K562 (cell line): ENCODE measurements around the gene ZBTB20. TPM values are rescaled to one million over a fixed set of nuclear protein-coding genes. Genes with fewer than 3 reads are reported as not detected.

Experiments used
- ATAC-seq: fragments of 200-7000 bp; cut with Tn5 transposase; 3 replicates; pipeline ENCODE4 v1.9.1; 2020; ENCODE audit warnings: moderate library complexity
- BruUV-seq: library from RNA; stranded (reverse); fragments of 400-500 nt; replicated peaks from 2 replicates; lab custom pipeline; 2021; lab: Mats Ljungman, UMichigan
- CTCF ChIA-PET: fragments of 300-600 bp; formaldehyde crosslinking; extraction: SDS; loops from one replicate; lab custom pipeline; 2021; ENCODE audit warnings: low intra/inter-chr PET ratio; lab: Yijun Ruan, JAX
- POLR2A ChIA-PET: fragments of 300-600, 350-650 bp; sonication (Branson Sonifier 250); formaldehyde crosslinking; extraction: SDS; loops from one replicate; lab custom pipeline; 2021; ENCODE audit warnings: antibody characterized with exemption, inconsistent platforms; lab: Yijun Ruan, JAX
- DNase-seq, 4 experiments: peaks; one replicate each; pipeline versions ENCODE4 v3.0.0 to v3.0.0-alpha.2; 2011 to 2018; ENCODE audit warnings: low spot score in 3 of 4, mixed read lengths in 3 of 4; ENCODE audit errors: extremely low read depth in 1 of 4
- FAIRE-seq: peaks from 2 replicates; lab custom pipeline; 2011; peaks lifted over from hg19 to GRCh38; lab: Jason Lieb, UNC
- H2AFZ ChIP-seq: 2 replicates; pipeline ENCODE4 v1.6.0; 2011; ENCODE audit warnings: low read depth, low read length, control low read depth, inconsistent platforms
- H3K27ac ChIP-seq: fragments of 200-600 bp; 3 replicates; pipeline ENCODE4 v1.8.0; 2011; ENCODE audit warnings: low read depth, mild to moderate bottlenecking, control low read depth, inconsistent platforms, low read length, moderate library complexity, mixed read lengths; ENCODE audit errors: extremely low read depth
- H3K27me3 ChIP-seq, 2 experiments: fragments of 300-600 bp in 1 of 2; 2 replicates in 1 of 2; 3 replicates in 1 of 2; pipeline versions ENCODE4 v1.6.0 to v1.8.0; 2011; ENCODE audit warnings: inconsistent platforms in 2 of 2, low read length in 2 of 2, mild to moderate bottlenecking in 1 of 2, mixed read lengths in 1 of 2, moderate library complexity in 1 of 2; ENCODE audit not compliant: control insufficient read depth in 2 of 2, insufficient read depth in 2 of 2
- H3K36me3 ChIP-seq: fragments of 300-600 bp; 3 replicates; pipeline ENCODE4 v1.8.0; 2011; ENCODE audit warnings: mild to moderate bottlenecking, low read length, inconsistent platforms; ENCODE audit not compliant: control insufficient read depth, insufficient read depth
- H3K4me1 ChIP-seq, 2 experiments: fragments of 200-600 bp in 1 of 2; replicated peaks in 1 of 2; 2 replicates in 1 of 2; 3 replicates in 1 of 2; pipeline versions ENCODE4 v1.5.1 to v1.8.0; 2011; ENCODE audit warnings: inconsistent platforms in 2 of 2, low read length in 2 of 2, mild to moderate bottlenecking in 1 of 2, mixed read lengths in 1 of 2, moderate library complexity in 1 of 2; ENCODE audit not compliant: control insufficient read depth in 2 of 2, insufficient read depth in 2 of 2
- H3K4me2 ChIP-seq: 2 replicates; pipeline ENCODE4 v1.6.1; 2011; ENCODE audit warnings: low read length, control low read depth, inconsistent platforms, mixed read lengths; ENCODE audit not compliant: insufficient read depth
- H3K4me3 ChIP-seq: fragments of 200-600 bp; sonication (generic), shearing (Covaris generic); 2 replicates; pipeline ENCODE4 v1.5.1; 2016; ENCODE audit warnings: control low read depth, inconsistent platforms
- H3K79me2 ChIP-seq: fragments of 200-600 bp; 3 replicates; pipeline ENCODE4 v1.8.0; 2011; ENCODE audit warnings: low read length, inconsistent platforms; ENCODE audit not compliant: control insufficient read depth, insufficient read depth
- H3K9ac ChIP-seq, 2 experiments: 2 replicates each; pipeline versions ENCODE4 v1.6.0 to v1.6.1; 2011; ENCODE audit warnings: low read depth in 2 of 2, low read length in 2 of 2, control low read depth in 1 of 2, inconsistent platforms in 1 of 2, mild to moderate bottlenecking in 1 of 2, mixed read lengths in 1 of 2; ENCODE audit not compliant: insufficient read depth in 1 of 2
- H3K9me1 ChIP-seq: one replicate; pipeline ENCODE4 v1.6.0; 2011; ENCODE audit warnings: inconsistent platforms, mild to moderate bottlenecking, low read length, moderate library complexity; ENCODE audit not compliant: control insufficient read depth, insufficient read depth
- H3K9me3 ChIP-seq: replicated peaks from 2 replicates; pipeline ENCODE4 v1.5.1; 2011; ENCODE audit warnings: low read depth, low read length, inconsistent platforms; ENCODE audit not compliant: control insufficient read depth, insufficient read depth
- H4K20me1 ChIP-seq: replicated peaks from 2 replicates; pipeline ENCODE4 v1.6.1; 2011; ENCODE audit warnings: low read length, inconsistent platforms, mixed read lengths; ENCODE audit not compliant: control insufficient read depth, insufficient read depth
- CEBPB ChIP-seq: fragments of 450-650 bp; IDR thresholded peaks from 2 replicates; pipeline ENCODE4 v1.6.1; 2016; ENCODE audit warnings: missing genetic modification characterization, missing compliant biosample characterization
- ETV5 ChIP-seq: sonication (generic); formaldehyde crosslinking; IDR thresholded peaks from 2 replicates; pipeline ENCODE4 v1.4.0; 2020; ENCODE audit warnings: low read depth, mild to moderate bottlenecking, missing genetic modification reagents
- HMG20A ChIP-seq: fragments of 450-650 bp; formaldehyde crosslinking; conservative IDR thresholded peaks from 2 replicates; pipeline ENCODE4 v1.4.0; 2020; ENCODE audit warnings: mild to moderate bottlenecking, mixed read lengths
- STAT5A ChIP-seq: IDR thresholded peaks from 2 replicates; pipeline ENCODE4 v1.6.1; 2012; ENCODE audit warnings: low read length, inconsistent platforms, borderline replicate concordance
- ZBTB1 ChIP-seq: sonication (generic); formaldehyde crosslinking; IDR thresholded peaks from 2 replicates; pipeline ENCODE4 v1.8.1; 2023; ENCODE audit warnings: missing genetic modification reagents, low read depth, mild to moderate bottlenecking, borderline replicate concordance
- ZNF133 ChIP-seq: fragments of 250-450 bp; sonication (Bioruptor Pico); IDR thresholded peaks from 2 replicates; pipeline ENCODE4 v1.4.0; 2020; ENCODE audit warnings: mild to moderate bottlenecking
- ZNF146 ChIP-seq: IDR thresholded peaks from one replicate; pipeline ENCODE4 v1.6.1; 2018; ENCODE audit warnings: missing compliant biosample characterization; ENCODE audit not compliant: unreplicated experiment
- WGBS: fragments of 100-300 bp; shearing (Covaris generic); methylation state at CpG from one replicate; pipeline ENCODE4 v1.1.6; 2016; ENCODE audit warnings: low coverage, mixed read lengths; ENCODE audit not compliant: insufficient coverage; ENCODE audit errors: missing lambda C conversion rate; 5-methylcytosine and 5-hydroxymethylcytosine counted together
- in situ Hi-C: fragments of 300-500 bp; cut with MboI; formaldehyde crosslinking; loops from 4 replicates; pipeline ENCODE4 v1.15.0; 2018; ENCODE audit warnings: inconsistent platforms, mixed read lengths
- intact Hi-C: fragments of 100-400 bp; cut with micrococcal nuclease; formaldehyde crosslinking; loops from 2 replicates; pipeline ENCODE4 v1.14.2; 2022
- polyA plus RNA-seq, 8 experiments: library from polyadenylated mRNA; depleted of rRNA in 4 of 8; stranded (reverse) in 5 of 8; unstranded in 3 of 8; fragments of >200 nt; fragmentation: Nextera tagmentation in 2 of 8; fragmentation: Illumina TruSeq in 1 of 8; extraction: Ambion mirVana in 2 of 8; extraction: Trizol in 1 of 8; gene quantifications; 2 replicates each; pipeline versions ENCODE4 v1.2.1 to v1.2.3, GENCODE V29; 2011 to 2014; ENCODE audit warnings: inconsistent platforms in 1 of 8, missing spikeins in 1 of 8
- total RNA-seq, 7 experiments: library from RNA; depleted of rRNA in 6 of 7; stranded (reverse); fragments of >200 nt in 6 of 7; fragmentation: Illumina TruSeq in 2 of 7; extraction: Trizol in 2 of 7; gene quantifications; 2 replicates each; pipeline versions ENCODE4 v1.2.1 to v1.2.3, GENCODE V29; 2011 to 2021; ENCODE audit warnings: low replicate concordance in 1 of 7
- TF ChIP-seq, protein P1 (sequence below): fragments of 250-450 bp; sonication (Bioruptor Pico); IDR thresholded peaks from 2 replicates; pipeline ENCODE4 v1.5.0; 2021; ENCODE audit warnings: mild to moderate bottlenecking, moderate library complexity
- TF ChIP-seq, protein P2 (sequence below): fragments of 250-450 bp; sonication (Bioruptor Pico); IDR thresholded peaks from 2 replicates; pipeline ENCODE4 v1.8.0; 2022; ENCODE audit warnings: inconsistent platforms

The ZBTB20 gene
- total and polyA plus RNA-seq, 9 of the 15 experiments (the other 6 are each of a cell fraction or from before 2014, with no cell fraction given), result 0.17 to 1.7 (median 0.45) TPM

DNA sequence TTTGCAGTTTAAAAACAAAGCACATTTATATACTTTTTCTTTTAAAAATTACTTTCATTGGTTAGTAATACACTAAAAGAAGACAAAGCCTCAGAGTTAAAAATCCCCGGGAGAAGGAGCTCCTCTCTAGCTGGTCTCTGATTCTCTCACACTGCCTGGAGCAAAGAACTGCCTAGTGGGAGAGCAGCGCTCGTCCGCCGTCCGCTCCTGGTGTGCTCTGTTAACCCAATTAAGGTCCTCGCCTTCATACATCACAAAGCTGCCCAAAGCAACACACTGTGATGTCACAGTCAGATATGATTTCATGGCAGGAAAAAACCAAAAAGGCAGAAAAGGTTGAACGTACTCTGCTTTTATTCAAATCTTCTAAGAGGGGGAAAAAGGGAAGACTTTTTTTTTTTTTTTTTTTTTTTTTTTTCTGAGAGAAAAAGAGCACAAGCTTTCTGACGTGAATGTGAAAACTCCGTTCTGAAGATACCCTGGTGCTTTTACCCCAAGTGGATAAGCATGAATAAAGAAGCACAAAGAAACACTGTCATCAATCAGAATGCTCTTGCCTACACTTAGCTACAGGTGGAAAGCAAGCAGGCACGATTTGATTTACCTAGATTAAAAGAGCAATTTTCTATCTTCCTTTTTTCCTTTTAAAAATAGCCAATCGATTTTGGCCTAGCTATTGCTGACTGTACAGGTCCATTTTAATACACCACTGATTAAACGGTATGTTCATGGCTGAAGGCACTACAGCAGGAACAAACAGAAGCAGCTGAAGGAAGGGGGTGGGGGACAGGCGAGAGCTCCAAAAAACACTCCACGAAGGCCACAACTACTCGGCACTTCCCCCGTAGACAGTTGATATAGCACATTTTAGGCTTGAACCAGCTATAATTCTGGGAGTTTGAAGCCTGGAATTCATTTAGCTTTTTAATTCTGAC, 738.1 kb downstream of the ZBTB20 start:
- no peak overlapping the region for H2AFZ ChIP-seq
- 3% methylated on average over 17 of the region's 17 CpGs for WGBS
- no peaks in the 10 kb centered on the region for H3K79me2 ChIP-seq
- H3K9me1 ChIP-seq, result no peaks in the 10 kb centered on the region
- H3K4me2 ChIP-seq, result no peak overlapping the region
- no peak overlapping the region for H3K9ac ChIP-seq
- H4K20me1 ChIP-seq, result no peaks in the 10 kb centered on the region
- H3K9me3 ChIP-seq, result no peaks in the 10 kb centered on the region
- no TSS peak for BruUV-seq
- no peak for ATAC-seq
- no peak for TF ChIP-seq STAT5A
- TF ChIP-seq ETV5 (CRISPR knock-in tag), result no peak
- no peaks in the 10 kb centered on the region for H3K4me1 ChIP-seq
- no peak overlapping the region for H3K4me3 ChIP-seq
- no peak overlapping the region for H3K27ac ChIP-seq
- no peaks in the 10 kb centered on the region for H3K36me3 ChIP-seq
- FAIRE-seq, result no peak
- H3K27me3 ChIP-seq, result no peaks in the 10 kb centered on the region
- DNase-seq, result no peak
- intact Hi-C loops, result no loop called here
- in situ Hi-C loops, result no loop called here
- ChIA-PET POLR2A (no interaction called here), CTCF (no interaction called here)

- no peaks in the 10 kb centered on the region for H3K9me3 ChIP-seq
- TF ChIP-seq CEBPB (tag) (no peak), HMG20A (CRISPR knock-in tag) (no peak), ETV5 (CRISPR knock-in tag) (no peak), ZNF146 (CRISPR knock-in tag) (no peak), ZBTB1 (CRISPR knock-in tag) (no peak), ZNF133 (no peak)
- TF ChIP-seq, protein P1, sequence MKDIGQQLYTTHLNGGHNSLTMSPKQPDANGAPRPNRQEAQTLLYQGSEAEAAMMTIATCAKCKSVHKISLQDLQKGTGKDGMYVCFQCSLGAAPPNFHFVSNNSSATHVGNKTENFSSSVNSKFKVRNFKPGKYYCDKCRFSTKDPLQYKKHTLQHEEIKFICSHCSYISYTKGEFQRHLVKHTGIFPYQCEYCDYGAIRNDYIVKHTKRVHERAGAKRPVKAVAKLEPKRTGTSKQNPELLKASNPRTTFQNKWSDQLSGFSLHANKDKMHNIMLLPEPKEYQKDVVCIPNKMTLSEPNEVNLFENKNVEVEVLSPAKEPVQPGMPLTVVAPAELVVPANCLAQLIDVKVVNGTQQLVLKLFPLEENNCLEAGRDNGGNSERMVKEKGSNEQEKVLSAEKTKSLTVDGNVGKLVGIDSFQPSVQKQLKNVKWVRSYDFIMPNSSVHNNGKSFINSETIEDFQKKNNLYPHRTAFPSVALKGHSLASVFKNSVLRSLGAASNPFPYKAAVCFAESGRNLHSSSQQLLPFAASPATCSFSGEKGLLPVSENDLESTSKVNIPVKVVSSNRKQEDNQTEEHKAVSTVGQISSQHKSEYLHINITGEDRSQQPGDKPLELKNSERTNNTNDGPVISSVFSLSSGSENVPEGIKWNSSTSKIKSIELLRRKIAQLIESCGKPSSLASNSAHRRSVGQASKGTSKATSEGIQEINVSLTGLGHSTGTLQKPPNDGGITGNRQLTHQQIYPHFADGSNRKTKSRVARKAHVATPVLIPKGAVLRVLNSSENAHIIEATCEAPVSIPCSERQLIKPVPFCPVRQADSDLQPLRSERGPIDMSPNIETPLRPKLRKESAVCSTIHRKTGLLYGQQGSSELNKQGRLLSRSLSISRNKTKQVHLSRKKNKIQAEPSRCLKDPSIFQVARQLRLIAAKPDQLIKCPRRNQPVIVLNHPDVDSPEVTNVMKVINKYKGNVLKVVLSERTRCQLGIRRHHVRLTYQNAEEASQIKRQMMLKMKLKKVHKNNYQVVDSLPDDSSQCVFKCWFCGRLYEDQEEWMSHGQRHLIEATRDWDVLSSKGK, result no peak
- TF ChIP-seq, protein P2, sequence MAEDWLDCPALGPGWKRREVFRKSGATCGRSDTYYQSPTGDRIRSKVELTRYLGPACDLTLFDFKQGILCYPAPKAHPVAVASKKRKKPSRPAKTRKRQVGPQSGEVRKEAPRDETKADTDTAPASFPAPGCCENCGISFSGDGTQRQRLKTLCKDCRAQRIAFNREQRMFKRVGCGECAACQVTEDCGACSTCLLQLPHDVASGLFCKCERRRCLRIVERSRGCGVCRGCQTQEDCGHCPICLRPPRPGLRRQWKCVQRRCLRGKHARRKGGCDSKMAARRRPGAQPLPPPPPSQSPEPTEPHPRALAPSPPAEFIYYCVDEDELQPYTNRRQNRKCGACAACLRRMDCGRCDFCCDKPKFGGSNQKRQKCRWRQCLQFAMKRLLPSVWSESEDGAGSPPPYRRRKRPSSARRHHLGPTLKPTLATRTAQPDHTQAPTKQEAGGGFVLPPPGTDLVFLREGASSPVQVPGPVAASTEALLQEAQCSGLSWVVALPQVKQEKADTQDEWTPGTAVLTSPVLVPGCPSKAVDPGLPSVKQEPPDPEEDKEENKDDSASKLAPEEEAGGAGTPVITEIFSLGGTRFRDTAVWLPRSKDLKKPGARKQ (CRISPR knock-in tag), result no peak
- H4K20me1 ChIP-seq, result no peaks in the 10 kb centered on the region
- no peaks in the 10 kb centered on the region for H3K9me1 ChIP-seq
- POLR2A ChIA-PET, result no interaction called here
- BruUV-seq, result no TSS peak
- no peak overlapping the region for H2AFZ ChIP-seq
- no peak overlapping the region for H3K4me2 ChIP-seq
- intact Hi-C loops, result no loop called here
- no peak overlapping the region for H3K27ac ChIP-seq
- H3K4me1 ChIP-seq, result no peaks in the 10 kb centered on the region
- no peak for DNase-seq
- H3K9ac ChIP-seq, result no peak overlapping the region
- H3K27me3 ChIP-seq, result no peaks in the 10 kb centered on the region
- no peaks in the 10 kb centered on the region for H3K36me3 ChIP-seq
- no peaks in the 10 kb centered on the region for H3K79me2 ChIP-seq
- no peak for ATAC-seq
- no peak overlapping the region for H3K4me3 ChIP-seq
- 0% methylated on average over 3 of the region's 3 CpGs for WGBS
- CTCF ChIA-PET, result no interaction called here
- in situ Hi-C loops, result no loop called here
- FAIRE-seq, result no peak
Observed at GRCh38 chr3:114406922-114407321, 740.2 kb downstream of the ZBTB20 start.
